Stimulated activated naive CD8-positive, alpha-beta T cell treated with anti-CD3 and anti-CD28 coated beads, Interleukin-15, Interleukin-2, amounts not matched to agents 100 ng/mL and 50 ng/mL, for 24 hours (primary cell): ENCODE results near the gene TFDP1.

Experiments
- H3K27ac Mint-ChIP-seq: one replicate; pipeline ENCODE4 v1.8.0; 2021; ENCODE audit warnings: mild to moderate bottlenecking, mixed read lengths
- H3K27me3 Mint-ChIP-seq: one replicate; pipeline ENCODE4 v1.8.0; 2021; ENCODE audit warnings: mixed read lengths
- H3K36me3 Mint-ChIP-seq: one replicate; pipeline ENCODE4 v1.8.0; 2021; ENCODE audit warnings: low read depth, mixed read lengths
- H3K4me1 Mint-ChIP-seq: one replicate; pipeline ENCODE4 v1.8.0; 2021; ENCODE audit warnings: low read depth, mixed read lengths
- H3K4me3 Mint-ChIP-seq: one replicate; pipeline ENCODE4 v1.8.0; 2021; ENCODE audit warnings: mild to moderate bottlenecking, mixed read lengths
- H3K9me3 Mint-ChIP-seq: one replicate; pipeline ENCODE4 v1.8.0; 2021; ENCODE audit warnings: mixed read lengths

The TFDP1 gene, protein sequence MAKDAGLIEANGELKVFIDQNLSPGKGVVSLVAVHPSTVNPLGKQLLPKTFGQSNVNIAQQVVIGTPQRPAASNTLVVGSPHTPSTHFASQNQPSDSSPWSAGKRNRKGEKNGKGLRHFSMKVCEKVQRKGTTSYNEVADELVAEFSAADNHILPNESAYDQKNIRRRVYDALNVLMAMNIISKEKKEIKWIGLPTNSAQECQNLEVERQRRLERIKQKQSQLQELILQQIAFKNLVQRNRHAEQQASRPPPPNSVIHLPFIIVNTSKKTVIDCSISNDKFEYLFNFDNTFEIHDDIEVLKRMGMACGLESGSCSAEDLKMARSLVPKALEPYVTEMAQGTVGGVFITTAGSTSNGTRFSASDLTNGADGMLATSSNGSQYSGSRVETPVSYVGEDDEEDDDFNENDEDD

DNA sequence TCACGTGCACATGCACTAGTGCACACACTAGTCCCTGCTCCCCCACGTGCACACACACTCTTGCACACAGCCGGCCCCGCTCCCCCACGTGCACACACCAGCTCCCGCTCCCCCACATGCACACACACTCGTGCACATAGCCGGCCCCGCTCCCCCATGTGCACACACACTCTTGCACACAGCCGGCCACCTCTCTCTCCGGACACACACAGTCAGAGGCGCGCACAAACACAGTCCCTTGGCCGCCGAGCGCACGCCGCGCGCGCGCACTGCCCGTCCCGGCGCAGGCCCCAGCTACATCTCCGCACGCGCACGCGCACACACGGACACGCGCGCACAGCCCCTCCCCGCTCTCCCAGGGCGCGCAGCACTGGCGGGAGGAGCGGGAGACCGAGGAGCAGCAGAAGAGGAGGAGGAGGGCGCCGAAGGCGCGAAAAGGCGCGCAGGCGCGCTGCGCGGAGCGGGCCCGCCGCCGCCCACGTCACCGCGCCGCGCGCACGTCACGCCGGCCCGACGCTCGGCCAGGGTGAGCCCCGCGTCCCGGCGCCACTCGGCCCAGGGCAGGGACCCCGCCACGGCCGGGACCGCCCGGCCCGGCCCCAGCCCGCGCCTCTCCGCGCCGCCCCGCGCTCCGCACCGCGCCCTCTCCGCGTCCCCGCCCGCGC is at the start of gene TFDP1:
TFDP1 (plus strand) TSS at position 549 of the 665 bp plus-strand sequence. CDS start 1,085 bp downstream, outside the sequence.
- Mint-ChIP-seq H3K4me3 (peak within 1 kb of the TSS; percentile 88), H3K27ac (peak within 1 kb of the TSS; percentile 88), H3K27me3 (no peaks in the 10 kb centered on the region), H3K36me3 (peaks cover 34% of the 10 kb centered on the region), H3K9me3 (no peaks in the 10 kb centered on the region), H3K4me1 (peaks cover 34% of the 10 kb centered on the region)

DNA sequence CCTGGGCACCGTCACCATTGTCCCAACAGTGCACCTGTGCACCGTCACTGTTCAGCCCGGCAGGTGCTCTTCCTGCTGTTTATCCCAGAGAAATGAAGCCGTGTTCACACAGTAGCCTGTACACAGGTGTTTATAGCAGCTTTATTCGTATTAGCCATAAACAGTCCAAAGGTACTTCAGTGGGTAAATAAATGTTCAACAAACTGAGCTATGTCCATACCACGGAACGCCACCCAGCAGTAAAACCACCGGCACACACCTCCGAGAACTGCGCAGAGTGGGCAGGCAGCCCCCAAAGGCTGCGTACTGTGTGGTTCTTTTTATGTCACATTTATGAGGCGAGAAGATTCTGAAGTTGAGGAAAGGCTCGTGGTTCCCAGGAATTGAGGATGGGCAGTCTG is 49.2 kb upstream of the TFDP1 start:
- Mint-ChIP-seq H3K9me3 (no peaks in the 10 kb centered on the region), H3K27ac (no peak overlapping the region), H3K4me1 (no peaks in the 10 kb centered on the region), H3K36me3 (peaks cover 26% of the 10 kb centered on the region), H3K4me3 (no peak overlapping the region), H3K27me3 (no peaks in the 10 kb centered on the region)

DNA sequence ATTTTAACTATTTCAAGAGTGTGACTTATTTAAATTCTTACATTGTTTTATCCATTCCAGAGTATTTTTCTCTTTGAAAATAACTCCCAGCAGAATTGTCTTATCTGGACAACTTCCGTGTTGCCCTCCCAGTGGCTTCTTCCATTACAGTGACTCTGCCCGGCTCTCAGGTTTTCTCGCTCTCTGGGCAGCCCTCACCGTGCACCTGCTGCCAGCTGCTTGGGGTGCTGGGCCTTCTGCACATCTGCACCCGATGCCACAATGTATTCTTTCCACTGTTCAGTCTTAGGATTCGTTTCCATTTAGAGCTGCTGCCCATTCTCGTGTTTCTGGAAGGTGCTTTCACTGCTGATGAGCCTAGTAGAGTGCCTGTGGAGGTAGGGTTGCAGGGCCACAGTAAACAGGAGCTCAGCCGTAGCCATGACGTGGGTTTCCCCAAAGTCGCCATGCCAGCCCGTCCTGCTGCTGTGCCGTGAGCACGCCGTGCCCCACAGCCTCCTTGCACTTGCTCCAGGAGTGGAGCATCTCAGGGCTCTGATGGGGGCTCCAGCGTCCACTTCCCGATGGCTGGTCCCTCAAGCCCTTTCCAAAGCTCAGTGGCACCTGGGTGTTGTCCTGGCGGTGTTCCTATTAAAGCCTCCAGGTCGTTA is 48.0 kb upstream of the TFDP1 start:
- Mint-ChIP-seq H3K9me3 (peaks cover 6% of the 10 kb centered on the region), H3K4me3 (no peak overlapping the region), H3K27ac (peak overlapping the region; percentile 18), H3K36me3 (peaks cover 31% of the 10 kb centered on the region), H3K27me3 (no peaks in the 10 kb centered on the region), H3K4me1 (no peaks in the 10 kb centered on the region)

DNA sequence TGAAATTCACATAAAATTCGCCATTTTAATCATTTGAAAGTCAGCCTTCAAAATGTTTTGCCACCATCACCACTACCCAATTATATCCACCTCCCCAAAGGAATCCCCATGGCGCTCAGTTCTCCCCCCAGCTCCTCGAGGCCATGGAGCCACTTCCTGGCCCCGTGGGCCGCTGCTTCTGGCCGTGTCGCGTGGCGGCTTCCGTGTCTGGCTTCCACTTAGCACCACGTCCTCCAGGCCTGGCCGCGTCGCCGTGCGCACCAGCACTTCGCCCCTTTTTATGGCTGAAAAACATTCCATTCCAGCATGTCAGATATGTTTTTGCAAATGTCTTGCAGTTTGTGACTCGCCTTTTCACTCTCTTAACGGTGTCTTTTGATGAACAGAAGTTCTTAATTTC is 47.3 kb upstream of the TFDP1 start:
- Mint-ChIP-seq H3K36me3 (peaks cover 31% of the 10 kb centered on the region), H3K4me1 (no peaks in the 10 kb centered on the region), H3K27me3 (no peaks in the 10 kb centered on the region), H3K4me3 (no peak overlapping the region), H3K27ac (no peak overlapping the region), H3K9me3 (peaks cover 6% of the 10 kb centered on the region)

DNA sequence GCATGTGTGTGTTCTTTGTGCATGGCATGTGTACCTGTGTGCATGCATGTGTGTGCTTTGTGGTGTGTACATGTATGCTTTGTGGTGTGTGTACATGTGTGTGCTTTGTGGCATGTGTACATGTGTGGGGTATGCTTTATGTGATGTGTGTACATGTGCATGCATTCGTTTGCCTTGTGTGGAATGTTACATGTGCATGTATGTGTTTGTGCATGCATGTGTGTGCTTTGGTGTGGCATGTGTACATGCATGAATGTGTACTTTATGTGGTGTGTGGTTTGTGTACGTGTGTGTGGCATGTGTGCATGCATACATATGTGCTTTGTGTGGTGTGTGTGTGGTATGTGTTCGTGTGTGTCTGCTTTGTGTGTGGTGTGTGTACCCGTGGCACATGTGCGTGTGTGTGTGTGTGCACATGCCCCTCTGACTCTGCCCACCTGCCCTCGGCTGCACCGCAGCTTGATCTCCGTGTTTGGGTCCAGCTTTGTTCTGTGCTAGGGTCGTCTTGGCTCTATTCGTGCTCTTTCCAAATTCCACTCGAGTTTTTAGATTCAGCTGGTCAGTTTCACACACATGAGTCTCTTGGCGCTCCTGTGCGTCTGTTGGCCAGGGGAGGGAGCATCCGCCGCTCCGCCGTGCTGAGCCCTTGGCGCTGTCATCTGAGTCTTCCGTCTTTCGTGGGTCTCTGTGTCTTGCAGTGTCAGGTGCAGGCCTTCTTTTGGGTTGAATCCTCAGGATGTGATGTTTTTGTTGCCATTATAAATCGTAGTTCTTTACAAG is 46.5 kb upstream of the TFDP1 start:
- Mint-ChIP-seq H3K4me3 (no peak overlapping the region), H3K27ac (no peak overlapping the region), H3K9me3 (peaks cover 6% of the 10 kb centered on the region), H3K4me1 (no peaks in the 10 kb centered on the region), H3K27me3 (no peaks in the 10 kb centered on the region), H3K36me3 (peaks cover 31% of the 10 kb centered on the region)

DNA sequence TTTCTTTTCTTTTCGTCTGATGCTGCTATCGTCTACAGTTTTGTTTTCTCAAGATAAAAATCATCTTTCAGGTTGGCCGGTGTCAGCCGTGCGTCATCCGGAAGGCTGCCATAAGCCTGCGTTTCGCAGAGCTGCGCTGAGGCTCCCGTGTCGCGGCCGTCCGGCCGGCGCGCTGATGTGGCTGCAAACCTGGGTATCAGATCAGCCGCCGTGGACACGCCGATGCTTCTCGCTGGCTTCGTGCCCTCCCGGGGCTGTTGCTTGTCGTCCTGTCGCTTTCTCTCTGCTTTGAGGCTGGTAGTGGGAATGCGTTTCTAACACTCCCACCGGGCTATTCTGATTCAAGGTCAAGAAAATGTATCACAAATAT is 45.9 kb upstream of the TFDP1 start:
- Mint-ChIP-seq H3K9me3 (peaks cover 6% of the 10 kb centered on the region), H3K27me3 (no peaks in the 10 kb centered on the region), H3K4me3 (no peak overlapping the region), H3K36me3 (peaks cover 33% of the 10 kb centered on the region), H3K4me1 (peaks cover 3% of the 10 kb centered on the region), H3K27ac (no peak overlapping the region)

DNA sequence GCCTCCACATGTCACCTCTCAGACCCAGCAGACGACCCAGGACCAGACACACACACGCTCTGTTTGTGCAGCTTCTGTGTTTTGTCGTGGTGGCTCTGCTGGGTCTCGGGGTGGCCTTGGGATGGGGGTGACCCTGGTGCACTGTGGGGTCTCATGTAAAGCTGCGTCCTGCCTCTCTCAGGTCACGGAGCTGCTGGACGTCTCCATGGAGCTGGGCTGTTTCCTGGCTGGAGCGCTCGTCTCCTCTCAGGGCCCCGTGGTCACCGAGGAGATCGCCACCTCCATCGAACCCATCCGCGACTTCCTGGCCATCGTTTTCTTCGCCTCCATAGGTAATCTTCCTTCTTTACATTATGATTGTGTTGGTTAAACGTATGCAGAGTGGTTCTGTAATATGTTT is 45.4 kb upstream of the TFDP1 start:
- Mint-ChIP-seq H3K9me3 (peaks cover 6% of the 10 kb centered on the region), H3K27ac (no peak overlapping the region), H3K4me3 (no peak overlapping the region), H3K36me3 (peaks cover 35% of the 10 kb centered on the region), H3K27me3 (no peaks in the 10 kb centered on the region), H3K4me1 (peaks cover 5% of the 10 kb centered on the region)

DNA sequence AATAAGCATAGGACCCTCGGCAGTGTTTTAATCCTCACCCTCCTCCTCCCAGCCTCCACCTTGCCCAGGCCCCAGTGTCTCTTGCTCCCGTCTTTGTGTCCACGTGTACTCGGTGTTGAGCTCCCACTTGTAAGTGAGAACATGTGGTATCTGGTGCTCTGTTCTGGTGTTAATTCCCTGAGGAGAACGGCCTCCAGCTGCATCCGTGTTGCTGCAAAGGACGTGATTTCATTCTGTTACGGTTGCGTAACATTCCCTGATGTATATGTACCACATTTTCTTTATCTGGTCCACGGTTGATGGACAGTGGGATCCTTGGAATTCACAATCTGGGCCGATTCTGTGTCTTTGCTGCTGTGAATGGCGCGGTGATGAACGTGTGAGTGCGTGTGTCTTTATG is 44.7 kb upstream of the TFDP1 start:
- H3K27ac Mint-ChIP-seq = no peak overlapping the region
- H3K9me3 Mint-ChIP-seq = peaks cover 6% of the 10 kb centered on the region
- no peaks in the 10 kb centered on the region for H3K27me3 Mint-ChIP-seq
- peaks cover 35% of the 10 kb centered on the region for H3K36me3 Mint-ChIP-seq
- H3K4me3 Mint-ChIP-seq = no peak overlapping the region
- H3K4me1 Mint-ChIP-seq = peaks cover 5% of the 10 kb centered on the region

DNA sequence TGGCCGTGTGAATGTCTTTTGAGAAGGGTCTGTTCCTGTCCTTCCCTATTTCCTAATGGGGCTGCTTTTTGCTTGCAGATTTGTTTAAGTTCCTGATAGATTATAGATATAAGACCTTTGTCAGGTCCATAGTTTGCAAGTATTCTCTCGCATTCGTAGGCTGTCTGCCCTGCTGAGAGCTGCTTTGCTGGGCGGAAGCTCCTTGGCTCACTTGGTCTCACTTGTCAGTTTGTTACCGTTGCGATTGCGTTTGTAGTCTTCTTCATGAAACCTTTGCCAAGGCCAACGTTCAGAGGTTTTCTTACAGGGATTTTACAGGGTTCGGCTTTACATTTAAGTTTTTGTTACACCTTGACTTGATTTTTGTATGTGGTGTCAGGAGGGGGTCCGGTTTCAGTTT is 44.0 kb upstream of the TFDP1 start:
- Mint-ChIP-seq H3K36me3 (peaks cover 35% of the 10 kb centered on the region), H3K27me3 (no peaks in the 10 kb centered on the region), H3K27ac (no peak overlapping the region), H3K4me3 (no peak overlapping the region), H3K4me1 (peaks cover 5% of the 10 kb centered on the region), H3K9me3 (peaks cover 6% of the 10 kb centered on the region)

DNA sequence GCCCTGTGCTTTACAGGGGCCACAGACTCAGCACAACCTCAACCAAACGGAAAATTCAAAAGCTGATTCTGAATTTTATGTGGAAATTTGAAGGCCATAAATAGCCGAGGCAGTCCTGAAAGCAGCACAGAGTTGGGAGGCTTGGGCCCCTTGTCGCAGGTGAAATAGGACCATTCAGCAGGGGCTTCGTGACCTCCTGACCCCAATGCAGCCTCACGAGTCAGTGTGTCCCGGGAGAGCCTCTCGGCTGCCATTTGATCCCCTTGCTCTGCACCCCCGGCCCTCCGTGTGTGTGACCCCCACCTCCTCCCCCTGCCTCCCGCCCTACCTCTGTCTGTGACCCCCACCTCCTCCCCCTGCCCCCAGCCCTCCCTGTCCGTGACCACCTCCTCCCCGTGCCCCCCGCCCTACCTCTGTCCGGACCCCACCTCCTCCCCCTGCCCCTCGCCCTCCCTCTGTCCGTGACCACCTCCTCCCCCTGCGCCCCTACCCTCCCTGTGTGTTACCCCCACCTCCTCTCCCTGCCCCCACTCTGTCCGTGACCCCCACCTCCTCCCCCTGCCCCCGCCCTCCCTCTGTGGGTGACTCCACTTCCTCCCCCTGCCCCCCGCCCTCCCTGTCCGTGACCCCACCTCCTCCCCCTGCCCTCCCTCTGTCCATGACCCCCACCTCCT is 41.7 kb upstream of the TFDP1 start:
- Mint-ChIP-seq H3K27ac (no peak overlapping the region), H3K4me1 (peaks cover 5% of the 10 kb centered on the region), H3K4me3 (no peak overlapping the region), H3K36me3 (peaks cover 28% of the 10 kb centered on the region), H3K27me3 (no peaks in the 10 kb centered on the region), H3K9me3 (peaks cover 6% of the 10 kb centered on the region)

DNA sequence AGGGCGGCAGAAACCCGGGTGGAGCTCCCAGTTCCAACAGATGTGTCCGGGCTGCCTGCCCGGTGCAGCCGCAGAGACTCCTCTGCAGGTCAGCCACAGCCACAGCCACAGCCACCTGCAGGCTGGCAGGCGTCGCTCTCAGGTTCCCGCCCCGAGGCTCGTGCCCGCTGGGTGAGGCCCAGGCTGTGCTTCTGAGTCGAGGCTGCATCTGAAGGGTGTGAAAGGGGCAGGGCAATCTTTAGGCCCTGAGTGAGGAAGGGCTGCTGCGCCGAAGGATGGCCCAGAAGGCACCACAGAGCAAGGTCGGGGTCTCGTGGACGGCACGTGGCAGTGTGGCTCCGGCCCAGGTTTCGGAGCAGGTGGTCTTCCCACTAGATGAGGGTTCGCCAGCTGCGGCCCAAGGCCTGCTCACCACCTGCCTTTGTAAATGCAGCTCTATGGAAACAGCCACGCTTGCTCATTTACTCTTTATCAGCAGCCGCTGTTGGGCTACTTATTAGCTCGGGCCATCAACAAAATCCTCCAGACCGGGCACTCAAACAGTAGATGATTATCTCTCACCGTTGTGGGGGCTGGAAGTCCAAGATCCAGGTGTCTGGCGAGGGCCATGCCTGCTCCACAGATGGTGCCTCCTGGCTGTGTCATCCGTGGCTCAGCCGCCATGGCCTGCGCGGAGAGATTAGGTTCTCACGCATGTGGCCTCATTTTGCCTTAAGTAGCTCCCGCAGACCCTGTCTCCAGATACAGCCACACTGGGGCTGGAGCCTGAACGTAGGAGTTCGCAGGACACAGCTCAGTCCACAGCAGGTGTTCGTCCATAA is 40.3 kb upstream of the TFDP1 start:
- Mint-ChIP-seq H3K27ac (no peak overlapping the region), H3K27me3 (no peaks in the 10 kb centered on the region), H3K4me3 (no peak overlapping the region), H3K36me3 (peaks cover 22% of the 10 kb centered on the region), H3K4me1 (peaks cover 5% of the 10 kb centered on the region), H3K9me3 (peaks cover 6% of the 10 kb centered on the region)

DNA sequence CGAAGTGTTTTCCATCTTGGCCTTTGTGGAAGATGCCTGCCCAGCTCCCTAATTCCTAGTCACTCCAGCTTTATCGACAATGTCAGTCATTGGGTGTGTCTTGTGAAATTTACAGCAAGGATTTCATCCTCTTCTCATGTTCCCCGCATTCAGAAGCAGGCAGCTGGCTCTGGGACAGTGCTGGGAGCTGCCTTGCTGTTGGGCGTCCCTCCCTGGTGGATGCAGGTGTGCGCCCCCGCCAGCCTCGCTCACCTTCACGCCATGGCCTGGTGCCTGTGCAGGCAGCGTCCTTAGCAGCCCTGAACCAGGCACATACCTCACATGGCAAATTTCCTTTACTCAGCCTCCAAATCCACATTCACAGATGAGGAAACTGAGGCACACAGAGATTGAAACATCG is 39.7 kb upstream of the TFDP1 start:
- Mint-ChIP-seq H3K27ac (no peak overlapping the region), H3K36me3 (peaks cover 19% of the 10 kb centered on the region), H3K9me3 (peaks cover 6% of the 10 kb centered on the region), H3K27me3 (no peaks in the 10 kb centered on the region), H3K4me3 (no peak overlapping the region), H3K4me1 (peaks cover 5% of the 10 kb centered on the region)

DNA sequence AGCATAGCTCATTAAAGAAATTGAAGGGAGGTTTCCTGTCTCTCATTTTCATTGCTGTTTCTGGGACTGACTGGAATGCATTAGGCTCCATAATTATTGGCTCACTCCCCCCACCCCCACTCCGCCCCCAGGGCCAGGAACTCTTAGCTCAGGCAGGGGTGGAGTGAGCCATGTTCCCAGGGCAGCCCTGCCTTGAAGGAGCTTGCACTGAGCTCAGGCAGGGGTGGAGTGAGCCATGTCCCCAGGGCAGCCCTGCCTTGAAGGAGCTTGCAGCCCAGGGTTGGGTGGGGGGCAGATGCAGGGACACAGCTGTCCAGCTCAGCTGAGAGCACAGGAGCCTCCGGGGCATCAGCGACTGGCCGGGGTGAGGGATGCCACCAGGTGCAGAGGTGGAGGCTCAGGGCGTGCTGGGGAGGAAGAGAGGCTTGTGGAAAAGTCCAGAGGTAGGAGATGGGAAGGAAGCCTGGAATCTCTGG is 39.1 kb upstream of the TFDP1 start:
- H3K27ac Mint-ChIP-seq = no peak overlapping the region
- peaks cover 6% of the 10 kb centered on the region for H3K9me3 Mint-ChIP-seq
- H3K4me1 Mint-ChIP-seq = peaks cover 5% of the 10 kb centered on the region
- H3K36me3 Mint-ChIP-seq = peaks cover 13% of the 10 kb centered on the region
- no peak overlapping the region for H3K4me3 Mint-ChIP-seq
- H3K27me3 Mint-ChIP-seq = no peaks in the 10 kb centered on the region
